ENCODE measurements around the gene GRID1. TPM values are rescaled to one million over a fixed set of nuclear protein-coding genes. Genes with fewer than 3 reads are reported as not detected.

The GRID1 gene
- total and polyA plus RNA-seq, 9 of the 15 experiments (the other 6 are each of a cell fraction or from before 2014, with no cell fraction given), result 0.01 to 7.2 (median 1.2) TPM

GRCh38 chr10:86345859-86346798 lies 20.5 kb downstream of the GRID1 start:
- POLR2A ChIA-PET, result interaction anchor here (1.2 kb wide), 1 partner anchor 33 kb away, joined by 4 read pairs; no protein-coding TSS in a partner anchor
- H3K79me2 ChIP-seq (ENCODE audit: control insufficient read depth, insufficient read depth, low read length), result no peaks in the 10 kb centered on the region
- H3K9ac ChIP-seq (ENCODE audit: insufficient read depth in 1 of 2, low read depth in 2 of 2, low read length in 2 of 2), result no peak overlapping the region
- in situ Hi-C loops (cut with MboI) (no loop called here), intact Hi-C loops (cut with micrococcal nuclease) (no loop called here)
- DNase-seq (ENCODE audit: extremely low read depth in 1 of 4, low spot score in 3 of 4) (no peak), FAIRE-seq (no peak), ATAC-seq (no peak)
- no peaks in the 10 kb centered on the region for H3K9me3 ChIP-seq (replicated peaks; ENCODE audit: control insufficient read depth, insufficient read depth, low read depth, low read length)
- no peaks in the 10 kb centered on the region for H4K20me1 ChIP-seq (replicated peaks; ENCODE audit: control insufficient read depth, insufficient read depth, low read length)
- no peak overlapping the region for H2AFZ ChIP-seq (ENCODE audit: low read depth, low read length)
- H3K9me1 ChIP-seq (ENCODE audit: control insufficient read depth, insufficient read depth, low read length), result no peaks in the 10 kb centered on the region
- no peaks in the 10 kb centered on the region for H3K36me3 ChIP-seq (ENCODE audit: control insufficient read depth, insufficient read depth, low read length)
- H3K4me1 ChIP-seq (replicated peaks in 1 of 2; ENCODE audit: control insufficient read depth in 2 of 2, insufficient read depth in 2 of 2, low read length in 2 of 2), result peaks cover 0 to 4% of the 10 kb centered on the region in 2 experiments; a peak in 1 of 5 replicates
- no peak overlapping the region for H3K27ac ChIP-seq (ENCODE audit: extremely low read depth, low read depth, low read length)
- BruUV-seq (replicated peaks), result no TSS peak
- H3K27me3 ChIP-seq (ENCODE audit: control insufficient read depth in 2 of 2, insufficient read depth in 2 of 2, low read length in 2 of 2), result peaks cover 0 to 6% of the 10 kb centered on the region in 2 experiments; a peak in 1 of 5 replicates
- TF ChIP-seq ZFP36 (IDR thresholded peaks at IDR 0.05; ENCODE audit: low read depth, low read length, partially characterized antibody), result peak; percentile 55
- TF ChIP-seq ARID1B (IDR thresholded peaks at IDR 0.05), result no peak
- 0% methylated on average over 10 of the region's 13 CpGs for WGBS (ENCODE audit: insufficient coverage, low coverage, missing lambda C conversion rate)
- H3K4me3 ChIP-seq, result no peak overlapping the region
- CTCF ChIA-PET (ENCODE audit: low intra/inter-chr PET ratio), result no interaction called here
- H3K4me2 ChIP-seq (ENCODE audit: insufficient read depth, low read length), result no peak overlapping the region

- Histone ChIP-seq H2AFZ (ENCODE audit: low read depth, low read length) (no peak overlapping the region), H3K4me3 (no peak overlapping the region), H4K20me1 (replicated peaks; ENCODE audit: control insufficient read depth, insufficient read depth, low read length) (no peaks in the 10 kb centered on the region), H3K9ac (ENCODE audit: insufficient read depth in 1 of 2, low read depth in 2 of 2, low read length in 2 of 2) (no peak overlapping the region), H3K4me1 (replicated peaks in 1 of 2; ENCODE audit: control insufficient read depth in 2 of 2, insufficient read depth in 2 of 2, low read length in 2 of 2) (peaks cover 0 to 4% of the 10 kb centered on the region in 2 experiments; a peak in 1 of 5 replicates), H3K9me3 (replicated peaks; ENCODE audit: control insufficient read depth, insufficient read depth, low read depth, low read length) (no peaks in the 10 kb centered on the region), H3K27ac (ENCODE audit: extremely low read depth, low read depth, low read length) (no peak overlapping the region), H3K36me3 (ENCODE audit: control insufficient read depth, insufficient read depth, low read length) (no peaks in the 10 kb centered on the region), H3K9me1 (ENCODE audit: control insufficient read depth, insufficient read depth, low read length) (no peaks in the 10 kb centered on the region), H3K4me2 (ENCODE audit: insufficient read depth, low read length) (no peak overlapping the region), H3K27me3 (ENCODE audit: control insufficient read depth in 2 of 2, insufficient read depth in 2 of 2, low read length in 2 of 2) (peaks cover 0 to 6% of the 10 kb centered on the region in 2 experiments; a peak in 1 of 5 replicates), H3K79me2 (ENCODE audit: control insufficient read depth, insufficient read depth, low read length) (no peaks in the 10 kb centered on the region)
- BruUV-seq (replicated peaks), result no TSS peak
- FAIRE-seq (no peak), ATAC-seq (no peak), DNase-seq (ENCODE audit: extremely low read depth in 1 of 4, low spot score in 3 of 4) (no peak)
- in situ Hi-C loops (cut with MboI) (no loop called here), intact Hi-C loops (cut with micrococcal nuclease) (no loop called here)
- ChIA-PET POLR2A (interaction anchor here (1.2 kb wide), 1 partner anchor 32 kb away, joined by 4 read pairs; no protein-coding TSS in a partner anchor), CTCF (ENCODE audit: low intra/inter-chr PET ratio) (no interaction called here)
- TF ChIP-seq ZNF764 (CRISPR knock-in tag; IDR thresholded peaks at IDR 0.05; ENCODE audit: low read depth), result no peak
- TF ChIP-seq, protein P1, sequence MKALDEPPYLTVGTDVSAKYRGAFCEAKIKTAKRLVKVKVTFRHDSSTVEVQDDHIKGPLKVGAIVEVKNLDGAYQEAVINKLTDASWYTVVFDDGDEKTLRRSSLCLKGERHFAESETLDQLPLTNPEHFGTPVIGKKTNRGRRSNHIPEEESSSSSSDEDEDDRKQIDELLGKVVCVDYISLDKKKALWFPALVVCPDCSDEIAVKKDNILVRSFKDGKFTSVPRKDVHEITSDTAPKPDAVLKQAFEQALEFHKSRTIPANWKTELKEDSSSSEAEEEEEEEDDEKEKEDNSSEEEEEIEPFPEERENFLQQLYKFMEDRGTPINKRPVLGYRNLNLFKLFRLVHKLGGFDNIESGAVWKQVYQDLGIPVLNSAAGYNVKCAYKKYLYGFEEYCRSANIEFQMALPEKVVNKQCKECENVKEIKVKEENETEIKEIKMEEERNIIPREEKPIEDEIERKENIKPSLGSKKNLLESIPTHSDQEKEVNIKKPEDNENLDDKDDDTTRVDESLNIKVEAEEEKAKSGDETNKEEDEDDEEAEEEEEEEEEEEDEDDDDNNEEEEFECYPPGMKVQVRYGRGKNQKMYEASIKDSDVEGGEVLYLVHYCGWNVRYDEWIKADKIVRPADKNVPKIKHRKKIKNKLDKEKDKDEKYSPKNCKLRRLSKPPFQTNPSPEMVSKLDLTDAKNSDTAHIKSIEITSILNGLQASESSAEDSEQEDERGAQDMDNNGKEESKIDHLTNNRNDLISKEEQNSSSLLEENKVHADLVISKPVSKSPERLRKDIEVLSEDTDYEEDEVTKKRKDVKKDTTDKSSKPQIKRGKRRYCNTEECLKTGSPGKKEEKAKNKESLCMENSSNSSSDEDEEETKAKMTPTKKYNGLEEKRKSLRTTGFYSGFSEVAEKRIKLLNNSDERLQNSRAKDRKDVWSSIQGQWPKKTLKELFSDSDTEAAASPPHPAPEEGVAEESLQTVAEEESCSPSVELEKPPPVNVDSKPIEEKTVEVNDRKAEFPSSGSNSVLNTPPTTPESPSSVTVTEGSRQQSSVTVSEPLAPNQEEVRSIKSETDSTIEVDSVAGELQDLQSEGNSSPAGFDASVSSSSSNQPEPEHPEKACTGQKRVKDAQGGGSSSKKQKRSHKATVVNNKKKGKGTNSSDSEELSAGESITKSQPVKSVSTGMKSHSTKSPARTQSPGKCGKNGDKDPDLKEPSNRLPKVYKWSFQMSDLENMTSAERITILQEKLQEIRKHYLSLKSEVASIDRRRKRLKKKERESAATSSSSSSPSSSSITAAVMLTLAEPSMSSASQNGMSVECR (CRISPR knock-in tag; IDR thresholded peaks at IDR 0.05), result no peak
- no peak for TF ChIP-seq NR2F6 (CRISPR knock-in tag; IDR thresholded peaks at IDR 0.05)
- 17% methylated on average over 4 of the region's 4 CpGs for WGBS (ENCODE audit: insufficient coverage, low coverage, missing lambda C conversion rate)
Measured at GRCh38 chr10:86345296-86345858, 21.2 kb downstream of the GRID1 start.
